Upper lobe of left lung (tissue), 6 donors: Measurements from ENCODE around the gene MIPOL1. TPM values are rescaled to one million over a fixed set of nuclear protein-coding genes. Genes with fewer than 3 reads are reported as not detected.

Experiments used
- ATAC-seq, 2 donors: fragments of 200-7000 bp; cut with Tn5 transposase; one replicate each; pipeline ENCODE4 v1.9.1; 2022; ENCODE audit warnings: mild to moderate bottlenecking in 2 of 2, moderate library complexity in 2 of 2; ENCODE audit not compliant: low FRiP score in 2 of 2
- DNase-seq, 2 donors: peaks; one replicate each; pipeline ENCODE4 v3.0.0-alpha.2; 2019 to 2020
- H3K27ac ChIP-seq, 4 donors: fragments of 200-600 bp; sonication (generic); one replicate each; pipeline ENCODE4 v1.5.1; 2016 to 2019
- H3K27me3 ChIP-seq, 4 donors: fragments of 200-600 bp; sonication (generic); one replicate each; pipeline ENCODE4 v1.5.1; 2017 to 2019
- H3K36me3 ChIP-seq, 4 donors: fragments of 200-600 bp; sonication (generic); one replicate each; pipeline ENCODE4 v1.5.1; 2016 to 2019
- H3K4me1 ChIP-seq, 4 donors: fragments of 200-600 bp; sonication (generic); one replicate each; pipeline ENCODE4 v1.5.1; 2018 to 2019
- H3K4me3 ChIP-seq, 4 donors: fragments of 200-600 bp; sonication (generic); one replicate each; pipeline ENCODE4 v1.5.1; 2017 to 2019; ENCODE audit warnings: mild to moderate bottlenecking in 2 of 4, moderate library complexity in 1 of 4
- H3K9me3 ChIP-seq, 4 donors: fragments of 200-600 bp; sonication (generic); one replicate each; pipeline ENCODE4 v1.5.1; 2018 to 2019
- CTCF ChIP-seq, 6 experiments: fragments of 450-650 bp in 4 of 6; fragments of 200-600 bp in 2 of 6; sonication (generic) in 2 of 6; IDR thresholded peaks; one replicate each; pipeline ENCODE4 v1.5.1; 2016 to 2019; ENCODE audit warnings: antibody characterized with exemption in 6 of 6
- EP300 ChIP-seq, 4 donors: sonication (generic); formaldehyde crosslinking; IDR thresholded peaks; one replicate each; pipeline ENCODE4 v1.5.1; 2017; ENCODE audit warnings: antibody characterized with exemption in 4 of 4, control low read depth in 2 of 4
- POLR2A ChIP-seq, 4 donors: fragments of 450-650 bp; IDR thresholded peaks; one replicate each; pipeline ENCODE4 v1.5.1; 2016 to 2017; ENCODE audit warnings: antibody characterized with exemption in 4 of 4, mild to moderate bottlenecking in 2 of 4
- POLR2AphosphoS5 ChIP-seq, 2 donors: sonication (generic); formaldehyde crosslinking; IDR thresholded peaks; one replicate each; pipeline ENCODE4 v1.5.1; 2017; ENCODE audit warnings: antibody characterized with exemption in 2 of 2
- WGBS, 2 donors: methylation state at CpG; one replicate each; pipeline ENCODE4 v1.1.5; 2017 to 2018; 5-methylcytosine and 5-hydroxymethylcytosine counted together
- total RNA-seq, 6 donors: library from RNA; depleted of rRNA in 4 of 6; stranded (reverse); fragments of >200 nt in 4 of 6; gene quantifications; one replicate each; pipeline versions ENCODE4 v1.1.0 to v1.2.1, GENCODE V29; 2016 to 2021
- donor health status: DM: no; HTN: no; CAD: no; lungs with moderate emphysema.
- donor health status: DM: no; HTN: yes; CAD: no; lungs with severe emphysema.

Gene MIPOL1
- total RNA-seq, 6 donors from 2014 or later = 4.1 to 32.6 (median 8.4) TPM

- peaks cover 0 to 7% (median 0%) of the 10 kb centered on the region in 4 donors for H3K9me3 ChIP-seq
These were observed 266.6 kb downstream of the MIPOL1 start for GRCh38 chr14:37464192-37464858.

GRCh38 chr14:37466003-37466622 lies 268.4 kb downstream of the MIPOL1 start:
- Histone ChIP-seq H3K4me3 (no peak overlapping the region), H3K36me3 (no peaks in the 10 kb centered on the region), H3K9me3 (peaks cover 0 to 7% (median 0%) of the 10 kb centered on the region in 4 donors), H3K27ac (peak overlapping the region in 2 of 4 donors; percentile 4 to 17), H3K4me1 (peaks cover 0 to 7% (median 1%) of the 10 kb centered on the region in 4 donors), H3K27me3 (no peaks in the 10 kb centered on the region)
- TF ChIP-seq POLR2A (IDR thresholded peaks at IDR 0.05) = no peak
- TF ChIP-seq EP300 (IDR thresholded peaks at IDR 0.05) = no peak
- TF ChIP-seq CTCF (IDR thresholded peaks at IDR 0.05) = no peak
- TF ChIP-seq POLR2AphosphoS5 (IDR thresholded peaks at IDR 0.05) = no peak
- ATAC-seq = peak in 1 of 2 donors; percentile 51
- no peak for DNase-seq

More at GRCh38 chr14:37464192-37464858, 266.6 kb downstream of the MIPOL1 start:
- Histone ChIP-seq H3K36me3 (no peaks in the 10 kb centered on the region), H3K27ac (no peak overlapping the region), H3K4me3 (no peak overlapping the region), H3K27me3 (no peaks in the 10 kb centered on the region), H3K4me1 (peaks cover 0 to 7% (median 1%) of the 10 kb centered on the region in 4 donors)
- TF ChIP-seq CTCF (IDR thresholded peaks at IDR 0.05) (no peak), POLR2A (IDR thresholded peaks at IDR 0.05) (no peak), EP300 (IDR thresholded peaks at IDR 0.05) (no peak), POLR2AphosphoS5 (IDR thresholded peaks at IDR 0.05) (no peak)
- 83 to 96% methylated on average over 3 of the region's 3 CpGs for WGBS, 2 donors
- ATAC-seq (no peak), DNase-seq (no peak)

- ATAC-seq = peak in 1 of 2 donors; percentile 30
- peaks cover 0 to 5% (median 0%) of the 10 kb centered on the region in 4 donors for H3K9me3 ChIP-seq
- no peak for DNase-seq
- H3K27ac ChIP-seq = peak overlapping the region in 1 of 4 donors; percentile 4
- TF ChIP-seq POLR2AphosphoS5 (IDR thresholded peaks at IDR 0.05) = no peak
- TF ChIP-seq EP300 (IDR thresholded peaks at IDR 0.05) = peak in 1 of 4 donors; percentile 17
- H3K4me3 ChIP-seq = no peak overlapping the region
- no peaks in the 10 kb centered on the region for H3K36me3 ChIP-seq
- no peaks in the 10 kb centered on the region for H3K27me3 ChIP-seq
- WGBS, 2 donors = 55 to 57% methylated on average over 2 of the region's 2 CpGs
- peaks cover 0 to 7% (median 1%) of the 10 kb centered on the region in 4 donors for H3K4me1 ChIP-seq
These were observed 268.9 kb downstream of the MIPOL1 start for GRCh38 chr14:37466623-37467088.

GRCh38 chr14:37469650-37470049 lies 271.9 kb downstream of the MIPOL1 start:
- Histone ChIP-seq H3K9me3 (no peaks in the 10 kb centered on the region), H3K36me3 (no peaks in the 10 kb centered on the region), H3K4me3 (no peak overlapping the region), H3K27me3 (no peaks in the 10 kb centered on the region), H3K27ac (no peak overlapping the region), H3K4me1 (peaks cover 0 to 7% (median 1%) of the 10 kb centered on the region in 4 donors)
- ATAC-seq = no peak
- no peak for TF ChIP-seq POLR2A (IDR thresholded peaks at IDR 0.05)
- no peak for TF ChIP-seq POLR2AphosphoS5 (IDR thresholded peaks at IDR 0.05)
- TF ChIP-seq EP300 (IDR thresholded peaks at IDR 0.05) = no peak
- TF ChIP-seq CTCF (IDR thresholded peaks at IDR 0.05) = no peak
- no peak for DNase-seq

- WGBS, 2 donors = 89 to 91% methylated on average over 7 of the region's 7 CpGs
- peaks cover 0 to 7% (median 1%) of the 10 kb centered on the region in 4 donors for H3K4me1 ChIP-seq
- no peak overlapping the region for H3K4me3 ChIP-seq
- TF ChIP-seq POLR2A (IDR thresholded peaks at IDR 0.05) = no peak
- no peak for TF ChIP-seq CTCF (IDR thresholded peaks at IDR 0.05)
- no peak for TF ChIP-seq EP300 (IDR thresholded peaks at IDR 0.05)
- no peak for TF ChIP-seq POLR2AphosphoS5 (IDR thresholded peaks at IDR 0.05)
- H3K27me3 ChIP-seq = no peaks in the 10 kb centered on the region
- no peaks in the 10 kb centered on the region for H3K36me3 ChIP-seq
- no peaks in the 10 kb centered on the region for H3K9me3 ChIP-seq
- H3K27ac ChIP-seq = no peak overlapping the region
- no peak for ATAC-seq
- no peak for DNase-seq
These were observed 272.5 kb downstream of the MIPOL1 start for GRCh38 chr14:37470251-37470650.
